HL-60 (cell line): ENCODE measurements around the gene KCNQ1.
A peak's percentile ranks its signal among the peaks of the same experiment; 100 is the strongest.

Source experiments
- DNase-seq, 2 experiments: peaks; one replicate each; pipeline ENCODE4 v3.0.0-alpha.2; 2010 to 2020; ENCODE audit warnings: low read depth in 1 of 2, low spot score in 1 of 2
- H3K27ac ChIP-seq: fragments of 250-450 bp; sonication (Bioruptor Pico); replicated peaks from 2 replicates; pipeline ENCODE4 v1.5.1; 2020; ENCODE audit warnings: mild to moderate bottlenecking, moderate library complexity
- H3K27me3 ChIP-seq: fragments of 250-450 bp; sonication (Bioruptor Pico); 2 replicates; pipeline ENCODE4 v1.5.1; 2021; ENCODE audit warnings: mild to moderate bottlenecking, moderate library complexity; ENCODE audit not compliant: insufficient read depth, poor library complexity, severe bottlenecking
- H3K4me3 ChIP-seq: replicated peaks from 2 replicates; pipeline ENCODE4 v1.5.1; 2011; ENCODE audit warnings: mild to moderate bottlenecking, control low read depth, low read length; ENCODE audit not compliant: insufficient read depth
- GABPA ChIP-seq: IDR thresholded peaks from 2 replicates; pipeline ENCODE4 v1.6.1; 2012; ENCODE audit warnings: low read depth
- POLR2AphosphoS5 ChIP-seq: IDR thresholded peaks from 2 replicates; pipeline ENCODE4 v1.6.1; 2012; ENCODE audit warnings: low read depth
- SPI1 ChIP-seq: IDR thresholded peaks from 2 replicates; pipeline ENCODE4 v1.6.1; 2012; ENCODE audit warnings: low read depth, mild to moderate bottlenecking, borderline replicate concordance
- TF ChIP-seq, protein P1 (sequence below): IDR thresholded peaks from 2 replicates; pipeline ENCODE4 v1.6.1; 2012; ENCODE audit warnings: low read depth; ENCODE audit not compliant: insufficient replicate concordance
- TF ChIP-seq, protein P2 (sequence below): IDR thresholded peaks from one replicate; pipeline ENCODE4 v1.5.1; 2011; ENCODE audit warnings: low read length, control low read depth, inconsistent platforms; ENCODE audit not compliant: insufficient read depth

KCNQ1 gene

DNA sequence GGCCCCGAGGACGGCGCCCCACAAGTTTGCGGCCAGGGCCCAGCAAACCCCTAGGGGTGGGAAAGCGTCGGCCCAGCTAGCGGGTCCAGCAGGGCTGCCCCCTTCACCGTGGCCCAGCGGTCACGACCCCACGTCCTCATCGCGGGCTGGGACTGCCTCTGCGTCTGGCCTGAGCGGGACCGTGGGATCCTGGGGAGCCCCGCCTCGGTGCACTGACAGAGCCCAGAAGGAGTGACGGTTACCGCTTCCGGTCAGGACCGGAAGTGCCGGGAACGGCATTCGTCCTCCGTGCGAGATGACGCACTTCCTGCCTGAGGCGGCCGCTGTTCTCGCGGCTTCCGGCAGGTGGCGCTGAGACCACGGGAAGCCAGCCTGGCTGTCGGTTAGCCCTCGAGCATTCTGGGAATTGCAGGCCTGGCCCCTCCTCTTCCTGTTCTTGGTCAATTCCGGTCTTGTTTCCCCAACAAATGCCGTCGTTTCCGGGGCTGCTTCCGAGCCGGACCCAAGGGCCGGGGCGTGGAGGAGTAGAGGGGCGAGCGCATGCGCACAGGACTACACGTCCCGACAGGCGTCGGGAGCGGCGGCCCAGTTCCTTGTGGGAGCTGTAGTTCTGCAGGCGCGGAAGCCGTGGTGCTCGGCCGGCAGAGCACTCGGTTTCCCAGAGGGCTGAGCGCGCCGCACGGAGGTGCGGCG lies 44.6 kb upstream of the KCNQ1 start, which contains the start of gene TSSC4:
TSSC4 (plus strand) TSS at position 682 of the 693 bp plus-strand sequence. CDS start 1,884 bp downstream, outside the sequence.
- Histone ChIP-seq H3K4me3 (peak within 1 kb of the TSS; percentile 92), H3K27ac (peak within 1 kb of the TSS; percentile 85), H3K27me3 (no peaks in the 10 kb centered on the region)
- TF ChIP-seq SPI1 (0 out of 2 replicates have a peak, but pooled peaks have one; percentile 64), GABPA (peak; percentile 99), POLR2AphosphoS5 (peak; percentile 92)
- TF ChIP-seq, protein P1, sequence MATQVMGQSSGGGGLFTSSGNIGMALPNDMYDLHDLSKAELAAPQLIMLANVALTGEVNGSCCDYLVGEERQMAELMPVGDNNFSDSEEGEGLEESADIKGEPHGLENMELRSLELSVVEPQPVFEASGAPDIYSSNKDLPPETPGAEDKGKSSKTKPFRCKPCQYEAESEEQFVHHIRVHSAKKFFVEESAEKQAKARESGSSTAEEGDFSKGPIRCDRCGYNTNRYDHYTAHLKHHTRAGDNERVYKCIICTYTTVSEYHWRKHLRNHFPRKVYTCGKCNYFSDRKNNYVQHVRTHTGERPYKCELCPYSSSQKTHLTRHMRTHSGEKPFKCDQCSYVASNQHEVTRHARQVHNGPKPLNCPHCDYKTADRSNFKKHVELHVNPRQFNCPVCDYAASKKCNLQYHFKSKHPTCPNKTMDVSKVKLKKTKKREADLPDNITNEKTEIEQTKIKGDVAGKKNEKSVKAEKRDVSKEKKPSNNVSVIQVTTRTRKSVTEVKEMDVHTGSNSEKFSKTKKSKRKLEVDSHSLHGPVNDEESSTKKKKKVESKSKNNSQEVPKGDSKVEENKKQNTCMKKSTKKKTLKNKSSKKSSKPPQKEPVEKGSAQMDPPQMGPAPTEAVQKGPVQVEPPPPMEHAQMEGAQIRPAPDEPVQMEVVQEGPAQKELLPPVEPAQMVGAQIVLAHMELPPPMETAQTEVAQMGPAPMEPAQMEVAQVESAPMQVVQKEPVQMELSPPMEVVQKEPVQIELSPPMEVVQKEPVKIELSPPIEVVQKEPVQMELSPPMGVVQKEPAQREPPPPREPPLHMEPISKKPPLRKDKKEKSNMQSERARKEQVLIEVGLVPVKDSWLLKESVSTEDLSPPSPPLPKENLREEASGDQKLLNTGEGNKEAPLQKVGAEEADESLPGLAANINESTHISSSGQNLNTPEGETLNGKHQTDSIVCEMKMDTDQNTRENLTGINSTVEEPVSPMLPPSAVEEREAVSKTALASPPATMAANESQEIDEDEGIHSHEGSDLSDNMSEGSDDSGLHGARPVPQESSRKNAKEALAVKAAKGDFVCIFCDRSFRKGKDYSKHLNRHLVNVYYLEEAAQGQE: peak; percentile 60
- TF ChIP-seq, protein P2, sequence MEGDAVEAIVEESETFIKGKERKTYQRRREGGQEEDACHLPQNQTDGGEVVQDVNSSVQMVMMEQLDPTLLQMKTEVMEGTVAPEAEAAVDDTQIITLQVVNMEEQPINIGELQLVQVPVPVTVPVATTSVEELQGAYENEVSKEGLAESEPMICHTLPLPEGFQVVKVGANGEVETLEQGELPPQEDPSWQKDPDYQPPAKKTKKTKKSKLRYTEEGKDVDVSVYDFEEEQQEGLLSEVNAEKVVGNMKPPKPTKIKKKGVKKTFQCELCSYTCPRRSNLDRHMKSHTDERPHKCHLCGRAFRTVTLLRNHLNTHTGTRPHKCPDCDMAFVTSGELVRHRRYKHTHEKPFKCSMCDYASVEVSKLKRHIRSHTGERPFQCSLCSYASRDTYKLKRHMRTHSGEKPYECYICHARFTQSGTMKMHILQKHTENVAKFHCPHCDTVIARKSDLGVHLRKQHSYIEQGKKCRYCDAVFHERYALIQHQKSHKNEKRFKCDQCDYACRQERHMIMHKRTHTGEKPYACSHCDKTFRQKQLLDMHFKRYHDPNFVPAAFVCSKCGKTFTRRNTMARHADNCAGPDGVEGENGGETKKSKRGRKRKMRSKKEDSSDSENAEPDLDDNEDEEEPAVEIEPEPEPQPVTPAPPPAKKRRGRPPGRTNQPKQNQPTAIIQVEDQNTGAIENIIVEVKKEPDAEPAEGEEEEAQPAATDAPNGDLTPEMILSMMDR: peak; percentile 98
- DNase-seq: peak; percentile 100

GRCh38 chr11:2400762-2401435 lies 43.9 kb upstream of the KCNQ1 start:
- Histone ChIP-seq H3K27me3 (no peaks in the 10 kb centered on the region), H3K27ac (peak overlapping the region; percentile 78), H3K4me3 (peak overlapping the region; percentile 92)
- no peak for DNase-seq
- TF ChIP-seq GABPA (no peak), SPI1 (no peak), POLR2AphosphoS5 (no peak)
- TF ChIP-seq, protein P1: no peak
- TF ChIP-seq, protein P2: no peak

GRCh38 chr11:2401436-2401984 lies 43.3 kb upstream of the KCNQ1 start:
- peak overlapping the region; percentile 78 for H3K27ac ChIP-seq
- TF ChIP-seq GABPA (no peak), SPI1 (no peak), POLR2AphosphoS5 (no peak)
- TF ChIP-seq, protein P2: no peak
- TF ChIP-seq, protein P1: no peak
- H3K27me3 ChIP-seq: no peaks in the 10 kb centered on the region
- no peak for DNase-seq
- peak overlapping the region; percentile 92 for H3K4me3 ChIP-seq
